Adipose tissue (tissue), 3 donors: Measurements from ENCODE around the gene TRIM46. TPM values are rescaled to one million over a fixed set of nuclear protein-coding genes. Genes with fewer than 3 reads are reported as not detected.
A peak's percentile ranks its signal among the peaks of the same experiment; 100 is the strongest.
"Not testable (repeated sequence)": the region's sequence is repeated elsewhere in the genome, so short reads cannot be mapped to it uniquely, and the experiment has no call there.

Source experiments
- H3K27ac ChIP-seq: one replicate; pipeline ENCODE4 v1.5.1; 2013; ENCODE audit warnings: low read depth, low read length
- WGBS, 3 donors: extraction: QIAGEN DNeasy Blood & Tissue Kit; methylation state at CpG; one replicate each; pipeline ENCODE4 v1.1.7; 2013; 5-methylcytosine and 5-hydroxymethylcytosine counted together
- polyA plus RNA-seq, 3 donors: library from polyadenylated mRNA; stranded (reverse); fragments of 200-250 nt; gene quantifications; one replicate each; pipeline ENCODE4 v1.2.3, GENCODE V29; 2013
- donor health status: healthy with polysubstance abuse.
- donor health status: Bipolar disorder and iron deficiency.
- donor health status: healthy.

Gene TRIM46
- polyA plus RNA-seq, 3 donors: 0.16 to 0.45 (median 0.33) TPM

DNA sequence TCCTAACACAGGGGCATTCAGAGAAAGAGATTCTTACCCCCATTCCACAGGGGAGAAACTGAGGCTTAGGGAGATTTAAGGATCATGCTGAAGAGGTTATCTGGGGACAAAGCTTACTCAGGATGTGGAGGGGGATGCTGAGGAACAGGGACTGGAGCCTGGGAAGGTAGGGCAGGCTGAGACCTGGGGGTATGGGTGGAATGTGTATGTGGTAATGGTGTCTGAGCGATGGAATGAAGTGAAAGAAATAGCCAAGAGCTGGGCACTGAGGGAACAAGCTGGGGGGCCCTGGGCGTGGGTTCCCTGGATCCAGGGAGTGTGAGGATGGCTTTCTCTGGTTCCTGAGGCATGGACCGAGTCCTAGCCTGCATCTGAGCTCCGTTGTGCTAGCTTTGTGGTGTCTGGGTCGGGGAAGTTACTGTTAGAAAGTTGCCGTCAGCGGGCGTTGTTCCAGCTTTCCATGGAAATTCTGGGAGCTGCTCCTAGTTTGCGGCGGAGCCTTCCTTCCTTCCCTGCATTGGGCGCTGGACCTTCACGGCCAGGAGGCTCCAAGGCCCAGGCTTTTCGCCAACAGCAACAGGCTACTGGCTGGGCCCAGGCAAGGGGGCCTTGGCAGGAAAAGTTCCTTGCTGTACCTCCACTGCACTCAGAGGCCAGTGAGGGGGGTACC lies 37.9 kb downstream of the TRIM46 start:
- not testable (repeated sequence) for H3K27ac ChIP-seq
- 68 to 77% (median 72%) methylated on average over 11 to 13 of the region's 13 CpGs for WGBS, 3 donors

DNA sequence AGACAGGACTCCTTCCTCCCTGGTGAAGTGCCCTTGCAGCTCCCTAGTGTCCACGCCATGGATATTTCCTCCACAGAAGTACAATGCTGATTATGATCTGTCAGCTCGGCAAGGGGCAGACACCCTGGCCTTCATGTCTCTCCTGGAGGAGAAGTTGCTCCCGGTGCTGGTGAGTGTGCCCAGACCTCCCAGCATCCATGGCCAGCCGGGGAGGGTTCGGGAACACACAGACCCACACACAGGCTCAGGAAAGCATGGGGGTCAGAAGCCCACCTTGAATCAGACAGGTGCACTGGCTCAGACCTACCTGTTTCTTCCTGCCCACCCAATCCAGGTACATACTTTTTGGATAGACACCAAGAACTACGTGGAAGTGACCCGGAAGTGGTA lies 38.4 kb downstream of the TRIM46 start:
- H3K27ac ChIP-seq: not testable (repeated sequence)

DNA sequence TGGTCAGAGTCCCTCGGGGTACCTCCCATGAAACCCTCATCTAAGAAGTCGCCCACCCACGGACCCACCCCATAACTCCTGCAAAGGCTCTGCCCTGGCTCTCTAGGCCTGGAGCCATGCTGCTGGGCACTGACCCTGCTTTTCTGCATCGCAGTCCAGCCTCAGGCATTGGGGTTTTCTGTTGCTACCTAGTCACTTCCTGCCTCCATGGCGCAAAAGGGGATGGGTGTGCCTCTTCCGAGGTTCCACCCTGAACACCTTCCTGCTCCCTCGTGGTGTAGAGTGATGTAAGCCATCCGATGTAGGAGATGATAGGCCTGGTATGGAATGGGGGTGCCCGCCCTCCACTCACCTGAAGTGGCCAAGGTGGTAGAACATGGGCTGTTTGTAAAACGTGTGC lies 41.1 kb downstream of the TRIM46 start:
- WGBS, 3 donors: 63 to 90% (median 68%) methylated on average over 5 to 8 of the region's 10 CpGs

More for the DNA sequence above, 38.4 kb downstream of the TRIM46 start:
- WGBS, 3 donors: 75 to 77% (median 77%) methylated on average over 6 to 7 of the region's 7 CpGs

DNA sequence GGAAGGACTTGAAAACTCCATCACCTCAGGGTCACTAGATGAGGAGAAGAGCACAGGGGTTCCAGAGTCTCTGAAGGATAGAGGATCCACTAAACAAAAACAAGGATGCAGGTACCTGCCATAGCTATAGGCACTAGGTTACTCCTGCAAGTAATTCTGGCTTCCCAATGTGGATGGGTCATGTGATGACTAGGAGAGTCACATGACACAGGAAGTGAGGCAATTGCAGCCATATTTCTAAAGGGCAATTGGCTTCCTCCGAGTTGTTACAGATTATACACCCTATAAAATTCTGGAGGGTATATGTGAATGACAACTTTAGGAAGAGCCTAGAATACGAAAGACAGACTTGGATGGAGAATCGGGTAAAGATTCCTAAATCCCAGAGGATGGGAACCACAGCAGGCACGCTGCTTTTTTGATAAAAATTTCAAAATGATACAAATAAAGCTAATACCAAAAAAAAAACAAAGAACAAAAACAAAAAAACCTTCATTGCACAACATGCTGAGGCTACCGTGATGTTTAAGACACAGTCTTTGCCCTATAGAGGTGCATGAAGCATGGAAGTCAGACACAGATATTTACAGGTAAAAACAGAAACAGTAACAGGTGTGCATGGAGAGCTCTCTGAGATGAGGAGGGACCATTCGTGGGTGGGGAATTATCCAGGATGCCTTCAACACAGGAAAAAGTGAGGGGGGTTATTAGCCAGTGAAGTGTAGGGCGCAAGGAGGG lies 45.4 kb downstream of the TRIM46 start:
- no peak overlapping the region for H3K27ac ChIP-seq
- WGBS, 3 donors: 36 to 44% (median 37%) methylated on average over 7 of the region's 7 CpGs

More for the DNA sequence above, 41.1 kb downstream of the TRIM46 start:
- H3K27ac ChIP-seq: not testable (repeated sequence)

DNA sequence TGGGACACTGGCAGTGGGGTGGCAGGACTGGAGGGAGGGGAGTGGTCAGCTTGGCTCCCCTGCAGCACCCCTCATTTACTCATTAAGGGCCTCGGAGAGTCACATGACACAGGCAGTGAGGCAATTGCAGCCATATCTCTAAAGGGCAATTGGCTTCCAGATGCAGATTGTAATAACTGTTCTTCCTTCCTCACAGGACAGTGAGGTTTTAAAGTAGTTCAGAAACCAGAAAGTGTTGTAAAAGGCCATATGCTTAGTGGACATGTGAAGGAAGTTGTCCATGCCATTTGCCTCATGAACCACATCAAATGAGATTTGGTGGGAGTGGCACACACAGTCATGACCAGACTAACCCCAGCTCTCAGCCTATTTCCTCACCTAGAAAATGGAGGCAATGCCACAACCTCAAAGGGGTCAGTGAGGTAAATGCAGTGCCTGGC lies 46.0 kb downstream of the TRIM46 start:
- H3K27ac ChIP-seq: no peak overlapping the region
- 4 to 9% (median 7%) methylated on average over 1 of the region's 1 CpG for WGBS, 3 donors

DNA sequence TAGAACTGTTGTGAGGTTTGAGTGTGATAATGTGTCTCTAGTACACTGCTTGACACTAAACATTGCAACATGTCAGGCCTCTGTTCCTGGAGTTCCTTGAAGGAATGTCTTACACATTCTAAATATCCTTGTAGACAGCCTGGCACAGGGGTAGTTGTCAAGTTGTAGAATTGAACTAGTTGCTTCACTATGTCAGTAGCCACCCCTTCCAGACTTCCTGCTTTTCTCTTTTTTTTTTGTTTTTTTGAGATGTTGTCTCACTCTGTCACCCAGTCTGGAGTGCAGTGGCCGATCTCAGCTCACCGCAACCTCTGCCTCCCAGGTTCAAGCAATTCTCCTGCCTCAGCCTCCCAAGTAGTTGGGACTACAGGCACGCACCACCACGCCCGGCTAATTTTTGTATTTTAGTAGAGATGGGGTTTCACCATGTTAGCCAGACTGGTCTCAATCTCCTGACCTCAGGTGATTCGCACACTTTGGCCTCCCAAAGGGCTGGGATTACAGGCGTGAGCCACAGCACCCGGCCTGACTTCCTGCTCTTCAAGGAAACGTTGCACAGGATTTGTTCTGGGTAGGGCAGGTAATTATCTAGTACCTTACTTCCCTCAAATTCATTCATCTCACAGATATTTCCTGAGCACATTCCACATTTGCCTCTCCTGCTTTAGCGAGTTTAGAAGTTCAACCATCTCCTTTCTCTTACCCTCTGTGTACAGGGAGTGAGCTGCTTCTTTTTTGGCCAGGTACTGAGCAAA lies 46.7 kb downstream of the TRIM46 start:
- H3K27ac ChIP-seq: not testable (repeated sequence)
- WGBS, 3 donors: 76 to 94% (median 76%) methylated on average over 10 of the region's 10 CpGs

DNA sequence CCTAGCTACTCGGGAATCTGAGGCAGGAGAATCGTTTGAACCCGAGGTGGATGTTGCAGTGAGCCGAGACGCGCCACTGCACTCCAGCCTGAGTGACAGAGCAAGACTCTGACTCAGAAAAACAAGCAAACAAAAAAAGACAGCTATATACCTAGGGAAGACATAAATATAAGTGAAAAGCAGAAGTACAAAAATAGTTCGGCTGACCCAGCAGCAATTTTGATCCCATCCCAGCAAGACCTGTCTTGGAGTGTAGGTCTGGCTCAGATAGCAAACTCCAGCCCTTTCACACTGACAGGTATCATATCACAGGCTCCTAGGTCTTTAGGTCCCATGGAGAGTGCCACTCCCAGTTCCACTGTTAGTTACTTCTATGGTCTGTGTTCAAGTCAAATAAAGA lies 49.4 kb downstream of the TRIM46 start:
- 63 to 82% (median 66%) methylated on average over 7 of the region's 7 CpGs for WGBS, 3 donors
- no peak overlapping the region for H3K27ac ChIP-seq

DNA sequence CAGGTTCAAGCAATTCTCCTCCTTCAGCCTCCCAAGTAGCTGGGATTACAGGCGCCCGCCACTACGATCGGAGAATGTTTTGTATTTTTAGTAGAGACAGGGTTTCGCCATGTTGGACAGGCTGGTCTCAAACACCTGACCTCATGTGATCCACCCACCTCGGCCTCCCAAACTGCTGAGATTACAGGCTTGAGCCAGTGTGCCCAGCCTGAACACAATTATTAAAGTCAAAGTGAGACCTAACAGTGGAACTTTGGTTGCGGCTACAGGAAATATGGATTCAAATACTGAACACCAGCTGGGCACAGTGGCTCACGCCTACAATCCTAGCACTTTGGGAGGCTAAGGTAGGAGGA lies 51.7 kb downstream of the TRIM46 start:
- WGBS, 3 donors: 93 to 97% (median 93%) methylated on average over 7 to 8 of the region's 8 CpGs

DNA sequence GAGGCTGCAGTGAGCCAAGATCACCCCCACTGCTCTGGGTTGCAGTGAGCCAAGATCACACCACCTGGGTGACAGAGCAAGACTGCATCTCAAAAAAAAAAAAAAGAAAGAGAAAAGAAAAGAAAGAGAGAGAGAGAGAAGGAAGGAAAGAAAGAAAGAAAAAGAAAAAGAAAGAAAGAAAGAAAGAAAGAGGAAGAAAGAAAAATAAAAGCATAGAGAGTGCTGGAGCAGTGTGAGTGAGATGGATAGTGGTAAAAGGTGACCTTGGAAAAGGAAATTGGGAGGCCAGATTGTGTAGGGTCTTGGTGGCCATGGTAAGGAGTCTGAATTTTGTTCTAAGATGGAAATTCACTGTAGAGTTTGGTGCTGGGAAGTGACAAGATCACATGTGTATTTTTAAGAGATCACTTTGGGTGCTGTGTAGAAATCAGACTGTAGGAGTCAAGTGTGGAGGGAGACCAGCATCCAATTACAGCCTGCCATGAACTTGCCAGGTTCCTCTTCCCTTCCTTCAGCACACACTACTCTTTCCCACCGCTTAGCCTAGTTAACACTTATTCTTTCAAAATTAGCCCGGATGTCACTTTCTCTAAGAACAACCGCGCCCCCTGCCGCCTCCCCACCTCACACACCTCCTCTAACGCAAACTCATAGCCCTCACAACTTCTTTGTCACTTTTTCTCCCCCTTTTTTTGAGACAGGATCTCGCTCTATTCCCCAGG lies 52.7 kb downstream of the TRIM46 start:
- WGBS, 3 donors: 0 to 1% (median 1%) methylated on average over 7 of the region's 7 CpGs

More for the DNA sequence above, 51.7 kb downstream of the TRIM46 start:
- H3K27ac ChIP-seq: not testable (repeated sequence)

DNA sequence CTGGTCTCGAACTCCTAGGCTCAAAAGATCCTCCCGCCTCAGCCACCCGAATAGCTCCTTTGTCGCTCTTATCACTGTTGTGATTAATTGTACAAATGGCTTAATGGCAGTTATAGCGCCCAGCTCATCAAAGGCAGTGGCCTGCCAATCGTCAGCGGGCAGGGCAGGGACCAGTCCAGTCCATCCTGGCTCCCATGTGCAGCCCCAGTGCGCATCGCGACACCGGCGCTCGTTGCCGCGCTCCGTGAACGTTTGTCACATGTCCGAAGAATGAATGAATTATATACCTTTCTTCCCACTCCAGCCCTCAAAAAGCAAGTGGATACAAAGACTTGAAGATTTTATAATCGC lies 53.2 kb downstream of the TRIM46 start:
- 0% methylated on average over 19 of the region's 19 CpGs for WGBS, 3 donors
- peak overlapping the region; percentile 6 for H3K27ac ChIP-seq

More for the DNA sequence above, 52.7 kb downstream of the TRIM46 start:
- no peak overlapping the region for H3K27ac ChIP-seq

DNA sequence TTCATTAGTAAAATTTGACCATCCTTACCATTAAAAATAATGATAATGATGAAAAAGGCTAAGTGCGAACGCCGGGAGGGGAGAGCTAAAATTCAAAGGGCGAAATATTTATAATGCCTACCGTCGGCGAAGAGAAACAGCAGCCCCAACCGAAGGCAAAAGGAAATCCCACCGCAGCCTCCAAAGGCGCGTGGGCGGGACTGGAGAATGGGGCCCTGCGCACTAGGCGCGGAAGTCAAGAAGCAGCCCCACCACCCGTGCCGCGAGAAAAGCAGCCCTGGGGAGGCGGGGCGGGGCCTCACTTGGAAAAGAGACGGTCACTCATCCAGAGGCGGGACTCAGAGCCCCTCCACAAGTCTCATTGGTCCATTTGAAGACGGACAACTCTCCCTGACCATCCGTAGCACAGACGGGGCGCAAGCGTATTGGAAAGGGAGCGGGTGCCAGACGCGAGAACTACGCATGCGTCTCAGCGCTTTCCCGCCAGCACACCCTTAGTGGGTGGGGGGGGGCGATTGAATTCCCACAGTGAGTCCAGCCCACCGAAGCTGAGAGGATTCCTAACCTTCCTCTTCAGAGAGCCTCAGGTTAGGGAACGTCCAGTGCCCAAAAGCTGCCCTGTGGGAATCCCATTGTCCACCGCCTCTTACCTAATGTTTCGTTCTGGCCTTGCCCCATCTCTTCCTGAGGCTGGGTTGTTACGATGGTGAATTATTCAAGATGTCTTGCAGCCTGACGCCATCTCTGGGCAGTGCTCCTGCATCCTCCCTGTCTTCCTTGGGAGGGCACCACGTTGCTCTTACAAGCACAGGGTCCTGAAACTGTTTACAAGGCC lies 53.8 kb downstream of the TRIM46 start:
- 0 to 1% (median 1%) methylated on average over 42 of the region's 42 CpGs for WGBS, 3 donors
- H3K27ac ChIP-seq: peak overlapping the region; percentile 6

DNA sequence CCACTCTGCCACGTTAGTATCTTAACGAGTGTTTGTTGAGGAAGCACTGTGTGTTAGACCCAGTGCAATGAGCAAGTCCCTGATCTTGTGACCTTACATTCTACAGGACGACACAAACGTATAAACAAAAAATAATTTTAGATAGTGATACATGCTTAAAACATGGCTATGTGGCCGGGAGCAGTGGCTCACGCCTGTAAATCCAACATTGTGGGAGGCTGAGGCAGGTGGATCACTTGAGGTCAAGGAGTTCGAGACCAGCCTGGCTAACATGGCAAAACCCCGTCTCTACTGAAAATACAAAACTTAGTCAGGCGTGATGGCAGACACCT lies 54.4 kb downstream of the TRIM46 start:
- H3K27ac ChIP-seq: no peak overlapping the region
- WGBS, 3 donors: 48 to 56% (median 49%) methylated on average over 9 of the region's 9 CpGs

DNA sequence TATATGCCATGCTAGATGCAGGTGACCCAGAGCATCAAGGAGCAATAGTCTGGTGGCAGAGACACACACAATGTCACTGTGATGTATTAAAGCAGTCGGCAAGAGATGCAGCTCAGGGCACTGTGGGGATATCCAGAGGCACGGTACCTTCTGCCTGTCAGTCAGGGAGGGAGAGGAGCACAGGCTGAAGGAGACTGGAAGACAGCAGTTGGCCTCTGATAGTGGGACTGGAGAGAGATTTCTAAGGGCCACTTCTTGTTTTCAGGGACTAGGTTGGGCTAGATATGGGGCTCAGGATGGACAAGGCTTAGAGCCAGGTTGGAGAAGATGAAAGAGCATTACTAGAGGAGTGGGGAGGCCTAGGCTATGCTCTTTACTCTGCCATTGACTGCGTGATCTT lies 57.7 kb downstream of the TRIM46 start:
- WGBS, 3 donors: 73 to 91% (median 77%) methylated on average over 3 of the region's 3 CpGs
- H3K27ac ChIP-seq: not testable (repeated sequence)

DNA sequence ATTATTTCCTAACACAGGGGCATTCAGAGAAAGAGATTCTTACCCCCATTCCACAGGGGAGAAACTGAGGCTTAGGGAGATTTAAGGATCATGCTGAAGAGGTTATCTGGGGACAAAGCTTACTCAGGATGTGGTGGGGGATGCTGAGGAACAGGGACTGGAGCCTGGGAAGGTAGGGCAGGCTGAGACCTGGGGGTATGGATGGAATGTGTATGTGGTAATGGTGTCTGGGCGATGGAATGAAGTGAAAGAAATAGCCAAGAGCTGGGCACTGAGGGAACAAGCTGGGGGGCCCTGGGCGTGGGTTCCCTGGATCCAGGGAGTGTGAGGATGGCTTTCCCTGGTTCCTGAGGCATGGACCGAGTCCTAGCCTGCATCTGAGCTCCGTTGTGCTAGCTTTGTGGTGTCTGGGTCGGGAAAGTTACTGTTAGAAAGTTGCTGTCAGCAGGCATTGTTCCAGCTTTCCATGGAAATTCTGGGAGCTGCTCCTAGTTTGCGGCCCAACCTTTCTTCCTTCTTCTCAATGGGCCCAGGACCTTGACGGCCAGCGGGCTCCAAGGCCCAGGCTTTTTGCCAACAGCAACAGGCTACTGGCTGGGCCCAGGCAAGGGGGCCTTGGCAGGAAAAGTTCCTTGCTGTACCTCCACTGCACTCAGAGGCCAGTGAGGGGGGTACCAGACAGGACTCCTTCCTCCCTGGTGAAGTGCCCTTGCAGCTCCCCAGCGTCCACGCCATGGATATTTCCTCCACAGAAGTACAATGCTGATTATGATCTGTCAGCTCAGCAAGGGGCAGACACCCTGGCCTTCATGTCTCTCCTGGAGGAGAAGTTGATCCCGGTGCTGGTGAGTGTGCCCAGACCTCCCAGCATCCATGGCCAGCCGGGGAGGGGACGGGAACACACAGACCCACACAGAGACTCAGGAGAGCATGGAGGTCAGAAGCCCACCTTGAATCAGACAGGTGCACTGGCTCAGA lies 58.6 kb downstream of the TRIM46 start:
- not testable (repeated sequence) for H3K27ac ChIP-seq
- WGBS, 3 donors: 44 to 61% (median 56%) methylated on average over 12 to 13 of the region's 13 CpGs

DNA sequence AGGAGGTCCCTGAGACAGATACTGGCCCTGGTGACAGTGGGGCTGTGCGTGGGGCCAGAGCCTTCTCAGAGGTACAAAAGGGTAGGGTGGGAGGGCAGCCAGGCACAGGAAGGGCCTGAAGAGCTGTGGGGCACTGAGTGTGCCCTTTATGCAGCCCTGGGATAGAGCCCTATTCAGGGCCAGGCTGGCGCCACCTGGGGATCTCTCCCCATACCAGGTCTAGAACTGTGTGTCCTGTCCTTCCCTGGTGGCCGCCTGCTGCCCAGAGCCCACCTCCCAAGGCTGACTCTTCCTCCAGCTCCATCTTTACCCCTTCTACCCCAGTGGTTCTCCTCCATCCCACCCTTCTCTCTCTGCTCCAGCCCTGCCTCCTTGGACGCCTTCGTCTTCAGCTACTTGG lies 59.9 kb downstream of the TRIM46 start:
- 88 to 90% methylated on average over 1 of the region's 5 CpGs; no CpG with 5 or more reads in 1 of the 3 donors for WGBS, 3 donors
- not testable (repeated sequence) for H3K27ac ChIP-seq
